ENCODE measurements around the gene DIS3L.
A peak's percentile ranks its signal among the peaks of the same experiment; 100 is the strongest.
"Not testable (repeated sequence)": the region's sequence is repeated elsewhere in the genome, so short reads cannot be mapped to it uniquely, and the experiment has no call there.

DIS3L gene

DNA sequence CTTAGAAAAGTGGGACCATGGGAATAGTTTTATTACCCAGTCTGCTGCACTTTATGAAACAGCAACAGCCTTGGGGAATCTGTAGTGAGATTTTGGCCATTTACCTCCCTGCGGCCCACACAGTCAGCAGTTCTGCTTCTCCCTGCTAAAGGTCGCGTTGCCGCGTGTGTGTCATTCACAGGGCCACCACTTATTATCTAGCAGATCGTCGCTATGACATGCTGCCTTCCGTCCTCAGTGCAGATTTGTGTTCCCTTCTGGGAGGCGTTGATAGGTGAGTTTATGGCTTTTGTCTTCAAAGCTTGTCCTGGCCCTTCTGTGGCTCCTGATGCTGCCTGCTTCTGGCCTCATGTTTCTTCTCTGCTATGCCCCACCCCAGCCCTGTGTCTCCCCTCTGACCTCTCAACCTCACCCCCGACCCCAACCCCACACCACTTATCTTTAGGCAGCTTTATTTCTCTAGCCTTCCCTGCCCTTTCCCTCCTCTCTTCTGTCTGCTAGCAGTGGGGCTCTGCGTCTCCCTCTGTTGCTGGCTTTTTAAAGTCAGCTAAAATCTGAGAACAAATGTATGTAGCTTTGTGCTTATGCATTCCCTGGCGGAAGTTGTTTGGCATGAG is 30.1 kb downstream of the DIS3L start:
- no peak for DNase-seq

DNA sequence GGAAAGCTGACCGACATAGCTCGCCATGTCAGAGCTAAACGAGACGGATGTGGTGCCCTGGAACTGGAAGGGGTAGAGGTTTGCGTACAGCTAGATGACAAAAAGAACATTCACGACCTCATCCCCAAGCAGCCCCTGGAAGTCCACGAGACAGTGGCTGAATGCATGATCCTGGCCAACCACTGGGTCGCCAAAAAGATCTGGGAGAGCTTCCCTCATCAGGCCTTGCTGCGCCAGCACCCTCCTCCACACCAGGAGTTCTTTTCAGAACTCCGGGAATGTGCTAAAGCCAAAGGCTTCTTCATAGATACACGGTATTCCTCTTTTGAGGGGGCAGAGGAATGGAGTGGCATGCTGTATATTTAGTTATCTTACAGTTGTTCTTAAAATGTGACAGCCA is 32.7 kb downstream of the DIS3L start:
- no peak for DNase-seq

DNA sequence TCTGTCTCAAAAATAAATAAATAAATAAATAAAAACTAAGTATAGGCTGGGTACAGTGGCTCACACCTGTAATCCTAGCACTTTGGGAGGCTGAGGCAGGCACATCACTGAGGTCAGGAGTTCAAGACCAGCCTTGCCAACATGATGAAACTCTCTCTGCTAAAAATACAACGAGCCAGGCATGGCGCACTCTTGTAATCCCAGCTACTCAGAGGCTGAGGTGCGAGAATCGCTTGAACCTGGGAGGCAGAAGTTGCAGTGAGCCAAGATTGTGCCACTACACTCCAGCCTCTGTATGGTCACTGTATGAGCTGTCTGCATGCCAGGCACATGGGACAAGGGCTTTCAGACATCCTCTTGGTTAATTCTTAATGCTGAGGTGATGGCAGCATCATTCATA is 34.4 kb downstream of the DIS3L start:
- DNase-seq = no peak

GRCh38 chr15:66328771-66329170 is 35.4 kb downstream of the DIS3L start:
- no peak for DNase-seq

DNA sequence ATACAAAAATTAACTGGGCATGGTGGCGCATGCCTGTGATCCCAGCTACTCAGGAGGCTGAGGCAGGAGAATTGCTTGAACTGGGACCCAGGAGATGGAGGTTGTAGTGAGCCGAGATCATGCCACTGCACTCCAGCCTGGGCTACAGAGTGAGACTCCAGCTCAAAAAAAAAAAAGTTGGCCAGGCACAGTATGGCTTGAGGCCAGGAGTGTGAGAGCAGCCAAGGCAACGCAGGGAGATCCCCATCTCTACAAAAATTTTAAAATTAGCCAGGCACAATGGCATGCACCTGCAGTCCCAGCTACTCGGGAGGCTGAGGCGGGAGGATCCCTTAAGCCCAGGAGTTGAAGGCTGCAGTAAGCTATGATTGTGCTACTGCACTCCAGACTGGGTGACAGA is 55.2 kb downstream of the DIS3L start:
- DNase-seq = not testable (repeated sequence)

- DNase-seq = no peak
Measured at GRCh38 chr15:66356077-66356358, 62.6 kb downstream of the DIS3L start.

DNA sequence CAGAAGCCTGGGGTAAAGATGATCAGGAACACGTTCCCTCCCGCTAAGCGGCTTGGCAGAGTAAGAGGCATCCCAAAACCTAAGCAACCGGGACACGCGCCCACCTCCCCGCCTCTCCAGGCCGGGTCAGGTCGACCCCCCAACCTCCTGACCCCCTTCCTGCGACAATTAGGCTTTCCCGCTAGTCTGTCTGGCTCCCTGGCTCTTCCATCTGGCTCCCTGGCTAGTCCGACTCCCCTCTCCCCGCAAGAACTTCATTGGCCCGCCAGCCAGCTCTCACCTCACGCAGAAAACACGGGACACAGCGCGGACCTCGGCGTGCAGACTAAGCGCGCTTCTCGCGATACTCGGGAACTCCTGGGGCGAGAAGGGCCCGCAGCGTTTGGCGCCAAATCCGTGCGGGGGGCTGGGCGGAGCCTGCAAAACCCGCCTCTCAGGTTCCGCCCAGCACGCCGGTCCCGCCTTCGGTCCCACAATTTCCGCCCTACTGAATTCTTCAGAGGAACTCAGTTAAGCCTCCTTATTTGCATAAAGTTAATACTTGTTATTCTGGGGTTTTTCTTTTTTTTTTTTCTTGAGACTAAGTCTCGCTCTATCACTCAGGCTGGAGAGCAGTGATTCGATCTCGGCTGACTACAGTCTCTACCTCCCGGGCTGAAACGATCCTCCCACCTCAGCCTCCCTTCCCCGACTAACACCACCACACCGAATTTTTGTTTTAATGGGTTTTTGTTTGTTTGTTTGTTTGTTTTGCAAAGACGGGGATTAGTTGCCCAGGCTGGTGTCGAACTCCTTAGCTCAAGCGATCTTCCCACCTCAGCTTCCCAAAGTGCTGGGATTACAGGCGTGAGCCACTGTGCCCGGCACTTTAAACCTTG is 63.2 kb downstream of the DIS3L start, which contains the start of gene TIPIN:
TSS of gene TIPIN (minus strand) at position 327 of the 878 bp plus-strand sequence. CDS start 3,738 bp downstream, outside the sequence.
- DNase-seq = peak; percentile 92

DNA sequence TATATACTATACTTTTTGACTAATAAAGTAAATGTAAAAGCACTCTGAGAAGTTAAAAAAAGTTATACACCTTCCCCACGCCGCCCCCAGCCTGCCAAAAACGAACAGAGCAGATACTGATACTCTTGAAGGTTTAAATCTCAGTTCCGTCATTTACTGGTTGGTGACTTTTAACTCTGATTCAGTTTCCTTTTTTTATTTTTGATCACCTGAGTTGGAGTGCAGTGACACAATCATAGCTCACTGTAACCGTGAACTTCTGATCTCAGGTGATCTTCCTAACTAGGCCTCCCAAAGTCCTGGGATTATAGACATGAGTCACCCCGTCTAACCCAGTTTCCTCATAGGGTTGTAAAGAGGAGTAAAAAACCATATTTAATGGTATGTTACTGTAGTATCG is 66.4 kb downstream of the DIS3L start:
- no peak for DNase-seq

DNA sequence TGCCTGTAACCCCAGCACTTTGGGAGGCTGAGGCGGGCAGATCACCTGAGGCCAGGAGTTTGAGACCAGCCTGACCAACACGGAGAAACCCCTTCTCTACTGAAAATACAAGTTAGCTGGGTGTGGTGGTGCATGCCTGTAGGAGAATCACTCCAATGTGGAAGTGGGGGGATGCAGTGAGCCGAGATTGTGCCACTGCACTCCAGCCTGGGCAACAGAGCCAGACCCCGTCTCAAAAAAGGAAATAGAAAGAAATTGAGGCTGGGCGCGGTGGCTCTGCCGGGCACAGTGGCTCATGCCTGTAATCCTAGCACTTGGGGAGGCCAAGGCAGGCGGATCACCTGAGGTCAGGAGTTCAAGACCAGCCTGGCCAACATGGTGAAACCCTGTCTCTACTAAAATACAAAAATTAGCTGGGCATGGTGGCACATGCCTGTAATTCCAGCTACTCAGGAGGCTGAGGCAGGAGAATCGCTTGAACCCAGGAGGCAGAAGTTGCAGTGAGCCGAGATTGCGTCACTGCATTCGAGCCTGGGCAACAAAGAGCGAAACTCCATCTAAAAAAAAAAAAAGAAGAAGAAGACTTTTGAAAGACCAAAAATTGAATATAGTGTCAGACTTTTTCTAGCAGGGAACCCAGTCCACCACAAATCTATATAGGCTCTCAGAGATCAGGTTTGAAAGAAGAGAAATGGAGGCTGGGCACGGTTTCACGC is 68.5 kb downstream of the DIS3L start:
- not testable (repeated sequence) for DNase-seq

DNA sequence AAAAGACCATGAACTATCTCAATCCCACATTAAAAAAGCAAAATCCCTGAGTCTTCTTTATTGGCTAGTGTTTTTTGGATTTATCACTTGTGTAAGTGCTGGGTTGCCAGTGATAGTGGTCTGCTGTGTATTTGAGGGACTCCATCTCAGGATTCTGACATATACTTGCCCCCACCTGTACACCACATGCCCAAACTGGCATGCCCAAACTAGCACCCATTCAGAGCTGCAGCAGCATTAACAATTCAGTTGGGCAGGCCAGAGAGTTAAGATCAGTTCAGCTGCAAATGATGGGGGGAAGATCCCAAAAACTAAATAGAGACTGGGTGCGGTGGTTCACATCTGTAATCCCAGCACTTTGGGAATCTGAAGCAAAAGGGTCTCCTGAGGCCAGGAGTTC is 69.4 kb downstream of the DIS3L start:
- no peak for DNase-seq

DNA sequence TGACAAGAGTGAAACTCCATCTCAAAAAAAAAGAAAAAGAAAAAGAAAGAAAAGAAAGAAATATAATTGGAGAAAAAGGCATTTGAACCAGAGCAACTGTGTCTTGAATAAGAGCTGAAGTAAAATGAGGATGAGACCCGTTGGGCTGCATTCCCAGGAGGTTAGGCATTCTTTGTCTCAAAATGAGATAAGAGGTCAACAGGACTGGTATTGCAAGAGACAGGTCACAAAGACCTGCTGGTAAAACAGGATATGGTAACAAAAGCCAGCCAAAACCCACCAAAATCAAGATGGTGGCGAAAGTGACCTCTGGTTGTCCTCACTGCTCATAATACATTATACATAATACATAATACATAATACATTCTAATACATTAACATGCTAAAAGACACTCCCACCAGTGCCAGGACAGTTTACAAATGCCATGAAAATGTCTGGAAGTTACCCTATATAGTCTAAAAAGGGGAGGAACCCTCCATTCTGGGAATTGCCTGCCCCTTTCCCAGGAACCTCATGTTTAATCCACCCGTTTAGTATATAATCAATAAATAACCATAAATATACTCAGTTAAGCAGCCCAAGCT is 71.7 kb downstream of the DIS3L start:
- DNase-seq = no peak

DNA sequence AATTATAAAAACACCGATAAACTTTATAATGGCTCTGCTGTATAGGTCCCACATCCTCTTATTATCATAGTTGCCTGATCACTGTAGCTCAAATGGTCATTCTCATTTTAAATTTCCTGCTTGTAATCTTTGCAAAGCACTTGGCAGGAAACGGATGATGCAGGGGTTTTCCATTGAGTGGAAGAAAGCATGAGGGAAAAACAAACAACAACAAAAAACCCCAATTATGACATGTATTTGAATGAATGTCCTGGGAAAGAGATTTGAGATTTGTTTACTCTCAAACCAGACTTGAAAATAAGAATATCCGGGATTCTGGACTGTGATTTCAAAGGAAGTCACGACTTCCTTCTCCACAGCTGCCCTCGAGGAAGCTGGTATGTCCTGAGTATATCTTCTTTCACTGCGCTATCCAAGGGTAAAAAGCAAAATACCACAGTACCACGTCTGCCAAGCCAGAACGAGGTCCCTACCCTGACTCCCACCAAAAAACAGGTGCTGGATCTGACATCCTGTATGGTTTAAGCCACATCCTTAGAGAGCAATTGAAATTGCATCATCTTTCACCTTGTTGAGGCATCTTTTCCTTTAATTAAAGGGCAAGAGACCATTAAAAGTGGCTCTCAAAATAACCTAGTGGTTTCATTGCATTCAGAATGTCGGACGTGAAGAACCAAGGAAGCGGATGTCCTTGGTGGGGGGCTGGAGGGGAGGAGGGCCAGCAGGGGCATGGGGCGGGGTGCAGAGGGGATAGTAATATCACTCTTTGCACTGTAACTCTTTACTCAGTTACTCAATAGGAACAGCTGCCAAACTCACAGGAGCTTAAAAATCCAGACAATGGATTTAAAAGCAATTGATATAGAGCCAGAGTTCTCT is 76.6 kb downstream of the DIS3L start:
- no peak for DNase-seq

GRCh38 chr15:66374179-66374578 is 80.8 kb downstream of the DIS3L start:
- DNase-seq = no peak

- DNase-seq = no peak
Measured at GRCh38 chr15:66378814-66379430, 85.6 kb downstream of the DIS3L start.

DNA sequence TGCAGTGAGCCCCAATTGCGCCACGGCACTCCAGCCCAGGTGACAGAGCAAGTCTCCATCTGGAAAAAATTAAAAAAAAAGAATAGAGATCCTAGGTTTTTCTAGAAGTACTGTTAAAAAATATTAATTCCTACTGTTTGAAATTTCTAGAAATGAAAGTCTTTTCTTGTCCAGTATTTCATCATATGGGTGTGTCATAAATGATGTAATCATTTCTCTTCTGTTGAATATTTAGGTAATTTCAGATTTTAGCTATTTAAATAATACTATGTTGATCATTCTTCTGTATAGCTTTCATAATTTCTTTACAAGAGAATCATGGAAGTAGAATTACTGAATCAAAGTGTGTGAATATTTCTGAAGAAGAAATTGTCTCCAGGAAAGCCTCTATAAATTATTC is 88.0 kb downstream of the DIS3L start:
- DNase-seq = not testable (repeated sequence)

Data from T1000 (cell line).